ENCODE measurements around the gene POLR1B.

GRCh38 chr2:112494828-112495227 lies 47.4 kb upstream of the POLR1B start:
- TF ChIP-seq CTCF (IDR thresholded peaks at IDR 0.05; ENCODE audit: low read depth, low read length, missing input control) (no peak), JUND (IDR thresholded peaks at IDR 0.05) (no peak), FOXA2 (IDR thresholded peaks at IDR 0.05) (no peak), SP1 (IDR thresholded peaks at IDR 0.05) (no peak), TAF1 (conservative IDR thresholded peaks at IDR 0.05) (no peak), ATF3 (IDR thresholded peaks at IDR 0.05) (no peak), NR2F2 (IDR thresholded peaks at IDR 0.05) (no peak), RAD21 (IDR thresholded peaks at IDR 0.05) (no peak), RXRA (IDR thresholded peaks at IDR 0.05) (no peak), YY1 (IDR thresholded peaks at IDR 0.05) (no peak)
